Measurements from ENCODE around the gene CUL2.

- TF ChIP-seq, protein P1, sequence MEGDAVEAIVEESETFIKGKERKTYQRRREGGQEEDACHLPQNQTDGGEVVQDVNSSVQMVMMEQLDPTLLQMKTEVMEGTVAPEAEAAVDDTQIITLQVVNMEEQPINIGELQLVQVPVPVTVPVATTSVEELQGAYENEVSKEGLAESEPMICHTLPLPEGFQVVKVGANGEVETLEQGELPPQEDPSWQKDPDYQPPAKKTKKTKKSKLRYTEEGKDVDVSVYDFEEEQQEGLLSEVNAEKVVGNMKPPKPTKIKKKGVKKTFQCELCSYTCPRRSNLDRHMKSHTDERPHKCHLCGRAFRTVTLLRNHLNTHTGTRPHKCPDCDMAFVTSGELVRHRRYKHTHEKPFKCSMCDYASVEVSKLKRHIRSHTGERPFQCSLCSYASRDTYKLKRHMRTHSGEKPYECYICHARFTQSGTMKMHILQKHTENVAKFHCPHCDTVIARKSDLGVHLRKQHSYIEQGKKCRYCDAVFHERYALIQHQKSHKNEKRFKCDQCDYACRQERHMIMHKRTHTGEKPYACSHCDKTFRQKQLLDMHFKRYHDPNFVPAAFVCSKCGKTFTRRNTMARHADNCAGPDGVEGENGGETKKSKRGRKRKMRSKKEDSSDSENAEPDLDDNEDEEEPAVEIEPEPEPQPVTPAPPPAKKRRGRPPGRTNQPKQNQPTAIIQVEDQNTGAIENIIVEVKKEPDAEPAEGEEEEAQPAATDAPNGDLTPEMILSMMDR (IDR thresholded peaks at IDR 0.05; ENCODE audit: insufficient read depth, low read length, poor library complexity, severe bottlenecking), result no peak
- no peak for TF ChIP-seq EZH2phosphoT487 (conservative IDR thresholded peaks at IDR 0.05; ENCODE audit: low read length)
Measured at GRCh38 chr10:35027567-35027966, 62.6 kb downstream of the CUL2 start.
